Measurements from ENCODE around the gene PECR. TPM values are rescaled to one million over a fixed set of nuclear protein-coding genes. Genes with fewer than 3 reads are reported as not detected.

PECR gene
- total and polyA plus RNA-seq, 2 donors (not counting 1 experiment from before 2014, with no cell fraction given), result 9.5 to 16.5 TPM

DNA sequence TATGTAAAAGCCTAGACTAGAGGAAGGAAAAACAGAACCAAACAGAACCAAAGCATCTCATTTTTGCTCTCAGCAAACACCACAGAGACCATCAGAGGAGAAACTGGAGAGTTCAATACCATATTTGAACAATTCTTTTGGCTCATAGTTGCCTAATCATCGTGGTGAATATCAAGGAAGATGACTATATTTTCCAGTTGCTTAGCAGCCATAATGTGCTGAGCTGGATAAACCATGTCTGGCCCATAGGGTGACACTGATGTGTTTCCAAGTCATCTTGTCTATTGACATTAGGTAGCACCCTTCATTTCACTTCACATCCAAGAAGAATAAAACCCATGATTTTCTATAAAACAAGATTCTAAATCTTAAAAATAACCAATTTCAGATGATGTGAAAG lies 21.6 kb upstream of the PECR start:
- ATAC-seq (ENCODE audit: low read depth) (no peak), DNase-seq (no peak)
- ChIA-PET POLR2A (no interaction called here), CTCF (no interaction called here)
- Histone ChIP-seq H3K9ac (ENCODE audit: low read length) (no peak overlapping the region), H3K4me2 (replicated peaks; ENCODE audit: low read depth, low read length, poor library complexity, severe bottlenecking) (no peak overlapping the region), H3K36me3 (replicated peaks in 1 of 2; ENCODE audit: control extremely low read depth in 1 of 2, control insufficient read depth in 1 of 2, extremely low read depth in 1 of 2, insufficient read depth in 2 of 2, low read length in 1 of 2) (peaks cover 0 to 8% of the 10 kb centered on the region in 2 experiments), H4K20me1 (ENCODE audit: control insufficient read depth, insufficient read depth, low read length, poor library complexity, severe bottlenecking) (no peaks in the 10 kb centered on the region), H3K4me1 (ENCODE audit: control insufficient read depth in 2 of 2, insufficient read depth in 2 of 2, low read length in 2 of 2) (no peaks in the 10 kb centered on the region), H3K27me3 (replicated peaks in 1 of 4; ENCODE audit: control extremely low read depth in 1 of 4, control insufficient read depth in 3 of 4, insufficient read depth in 4 of 4, low read length in 3 of 4) (no peaks in the 10 kb centered on the region), H3K4me3 (ENCODE audit: control extremely low read depth in 1 of 5, extremely low read depth in 1 of 5, insufficient read depth in 1 of 5, low read depth in 2 of 5, low read length in 4 of 5) (no peak overlapping the region), H3K79me2 (ENCODE audit: control insufficient read depth, insufficient read depth, low read length) (peaks cover 5% of the 10 kb centered on the region), H3K9me3 (ENCODE audit: control extremely low read depth in 1 of 3, control insufficient read depth in 2 of 3, insufficient read depth in 1 of 3, low read length in 2 of 3) (no peaks in the 10 kb centered on the region), H3K27ac (ENCODE audit: low read length in 2 of 2) (no peak overlapping the region), H2AFZ (ENCODE audit: insufficient read depth, low read depth, low read length, poor library complexity, severe bottlenecking) (no peak overlapping the region)
- H3K4me3 Mint-ChIP-seq, result no peak overlapping the region
- intact Hi-C loops (cut with micrococcal nuclease), result no loop called here
- WGBS (ENCODE audit: insufficient coverage), result no CpG with 5 or more reads among the region's 1 CpG
- no peaks in the 10 kb centered on the region for H3K4me1 Mint-ChIP-seq
- no peaks in the 10 kb centered on the region for H3K27me3 Mint-ChIP-seq
- no peak for TF ChIP-seq EZH2 (IDR thresholded peaks at IDR 0.05; ENCODE audit: borderline replicate concordance, insufficient read depth, low read depth, low read length, poor library complexity, severe bottlenecking)
- TF ChIP-seq, protein P1, sequence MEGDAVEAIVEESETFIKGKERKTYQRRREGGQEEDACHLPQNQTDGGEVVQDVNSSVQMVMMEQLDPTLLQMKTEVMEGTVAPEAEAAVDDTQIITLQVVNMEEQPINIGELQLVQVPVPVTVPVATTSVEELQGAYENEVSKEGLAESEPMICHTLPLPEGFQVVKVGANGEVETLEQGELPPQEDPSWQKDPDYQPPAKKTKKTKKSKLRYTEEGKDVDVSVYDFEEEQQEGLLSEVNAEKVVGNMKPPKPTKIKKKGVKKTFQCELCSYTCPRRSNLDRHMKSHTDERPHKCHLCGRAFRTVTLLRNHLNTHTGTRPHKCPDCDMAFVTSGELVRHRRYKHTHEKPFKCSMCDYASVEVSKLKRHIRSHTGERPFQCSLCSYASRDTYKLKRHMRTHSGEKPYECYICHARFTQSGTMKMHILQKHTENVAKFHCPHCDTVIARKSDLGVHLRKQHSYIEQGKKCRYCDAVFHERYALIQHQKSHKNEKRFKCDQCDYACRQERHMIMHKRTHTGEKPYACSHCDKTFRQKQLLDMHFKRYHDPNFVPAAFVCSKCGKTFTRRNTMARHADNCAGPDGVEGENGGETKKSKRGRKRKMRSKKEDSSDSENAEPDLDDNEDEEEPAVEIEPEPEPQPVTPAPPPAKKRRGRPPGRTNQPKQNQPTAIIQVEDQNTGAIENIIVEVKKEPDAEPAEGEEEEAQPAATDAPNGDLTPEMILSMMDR (IDR thresholded peaks at IDR 0.05), result no peak
- no peak overlapping the region for H3K27ac Mint-ChIP-seq
- no peaks in the 10 kb centered on the region for H3K9me3 Mint-ChIP-seq (ENCODE audit: insufficient read depth)

DNA sequence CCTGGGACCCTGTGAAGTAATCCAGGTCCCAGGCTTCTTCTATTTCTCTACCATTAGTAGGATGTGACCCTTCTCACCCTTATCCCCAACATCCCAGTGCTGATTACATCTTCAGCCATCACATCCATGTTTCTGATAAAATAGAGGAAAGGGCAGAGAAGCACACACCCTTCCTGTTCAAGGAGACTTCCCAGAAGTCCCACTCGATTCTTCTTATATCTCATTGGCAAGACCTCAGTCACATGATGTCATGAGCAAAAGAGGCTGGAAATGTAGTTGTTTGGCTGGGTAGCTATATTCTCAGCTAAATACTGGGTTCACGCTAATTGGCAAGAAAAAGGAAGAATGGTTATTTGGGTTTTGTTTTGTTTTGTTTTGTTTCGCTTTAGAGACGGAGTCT lies 19.5 kb upstream of the PECR start:
- DNase-seq, result no peak
- Histone ChIP-seq H3K4me1 (ENCODE audit: control insufficient read depth in 2 of 2, insufficient read depth in 2 of 2, low read length in 2 of 2) (no peaks in the 10 kb centered on the region), H3K27ac (ENCODE audit: low read length in 2 of 2) (no peak overlapping the region), H3K4me2 (replicated peaks; ENCODE audit: low read depth, low read length, poor library complexity, severe bottlenecking) (no peak overlapping the region), H4K20me1 (ENCODE audit: control insufficient read depth, insufficient read depth, low read length, poor library complexity, severe bottlenecking) (no peaks in the 10 kb centered on the region), H3K9ac (ENCODE audit: low read length) (no peak overlapping the region), H3K79me2 (ENCODE audit: control insufficient read depth, insufficient read depth, low read length) (peaks cover 5% of the 10 kb centered on the region), H2AFZ (ENCODE audit: insufficient read depth, low read depth, low read length, poor library complexity, severe bottlenecking) (no peak overlapping the region), H3K27me3 (replicated peaks in 1 of 4; ENCODE audit: control extremely low read depth in 1 of 4, control insufficient read depth in 3 of 4, insufficient read depth in 4 of 4, low read length in 3 of 4) (no peaks in the 10 kb centered on the region), H3K9me3 (ENCODE audit: control extremely low read depth in 1 of 3, control insufficient read depth in 2 of 3, insufficient read depth in 1 of 3, low read length in 2 of 3) (no peaks in the 10 kb centered on the region), H3K4me3 (ENCODE audit: control extremely low read depth in 1 of 5, extremely low read depth in 1 of 5, insufficient read depth in 1 of 5, low read depth in 2 of 5, low read length in 4 of 5) (no peak overlapping the region), H3K36me3 (replicated peaks in 1 of 2; ENCODE audit: control extremely low read depth in 1 of 2, control insufficient read depth in 1 of 2, extremely low read depth in 1 of 2, insufficient read depth in 2 of 2, low read length in 1 of 2) (peaks cover 0 to 8% of the 10 kb centered on the region in 2 experiments)
- Mint-ChIP-seq H3K27me3 (no peaks in the 10 kb centered on the region), H3K4me1 (no peaks in the 10 kb centered on the region), H3K9me3 (ENCODE audit: insufficient read depth) (no peaks in the 10 kb centered on the region), H3K27ac (no peak overlapping the region), H3K4me3 (no peak overlapping the region)
- ATAC-seq (ENCODE audit: low read depth), result no peak
- CTCF ChIA-PET, result no interaction called here
- intact Hi-C loops (cut with micrococcal nuclease), result no loop called here
- POLR2A ChIA-PET, result no interaction called here
- WGBS (ENCODE audit: insufficient coverage), result 100% methylated on average over 3 of the region's 4 CpGs
- no peak for TF ChIP-seq EZH2 (IDR thresholded peaks at IDR 0.05; ENCODE audit: borderline replicate concordance, insufficient read depth, low read depth, low read length, poor library complexity, severe bottlenecking)
- TF ChIP-seq, protein P1 (IDR thresholded peaks at IDR 0.05), result no peak

Data from B cell (primary cell).